Stimulated activated CD8-positive, alpha-beta memory T cell treated with anti-CD3 and anti-CD28 coated beads, Interleukin-15, amount 100 ng/mL, for 24 hours (primary cell): ENCODE results near the gene VEPH1.

Source experiments
- DNase-seq: peaks from one replicate; pipeline ENCODE4 v3.0.0-alpha.2; 2020; ENCODE audit warnings: low read depth

Gene VEPH1

GRCh38 chr3:157301755-157302154, 201.5 kb downstream of the VEPH1 start:
- DNase-seq, result no peak

GRCh38 chr3:157300981-157301663, 202.1 kb downstream of the VEPH1 start:
- DNase-seq, result no peak

- no peak for DNase-seq
These were observed 203.1 kb downstream of the VEPH1 start for GRCh38 chr3:157300094-157300493.

GRCh38 chr3:157297328-157297915, 205.8 kb downstream of the VEPH1 start:
- no peak for DNase-seq

GRCh38 chr3:157294953-157295352, 208.3 kb downstream of the VEPH1 start:
- no peak for DNase-seq

GRCh38 chr3:157294491-157294890, 208.7 kb downstream of the VEPH1 start:
- DNase-seq, result no peak

- DNase-seq, result no peak
These were observed 212.4 kb downstream of the VEPH1 start for GRCh38 chr3:157290766-157291165.

- DNase-seq, result no peak
These were observed 217.2 kb downstream of the VEPH1 start for GRCh38 chr3:157285966-157286365.

GRCh38 chr3:157285141-157285540, 218.1 kb downstream of the VEPH1 start:
- no peak for DNase-seq

- no peak for DNase-seq
These were observed 218.5 kb downstream of the VEPH1 start for GRCh38 chr3:157284688-157285087.

- DNase-seq, result no peak
These were observed 220.7 kb downstream of the VEPH1 start for GRCh38 chr3:157282261-157283191.

GRCh38 chr3:157280786-157281185, 222.4 kb downstream of the VEPH1 start:
- no peak for DNase-seq

GRCh38 chr3:157280354-157280753, 222.9 kb downstream of the VEPH1 start:
- DNase-seq, result no peak

- no peak for DNase-seq
These were observed 224.0 kb downstream of the VEPH1 start for GRCh38 chr3:157279237-157279636.

- no peak for DNase-seq
These were observed 226.4 kb downstream of the VEPH1 start for GRCh38 chr3:157276801-157277200.

GRCh38 chr3:157275832-157276231, 227.4 kb downstream of the VEPH1 start:
- no peak for DNase-seq

- DNase-seq, result no peak
These were observed 228.5 kb downstream of the VEPH1 start for GRCh38 chr3:157274644-157275137.

- no peak for DNase-seq
These were observed 231.8 kb downstream of the VEPH1 start for GRCh38 chr3:157271283-157271882.

GRCh38 chr3:157268026-157268425, 235.2 kb downstream of the VEPH1 start:
- no peak for DNase-seq

- DNase-seq, result no peak
These were observed 237.3 kb downstream of the VEPH1 start for GRCh38 chr3:157265931-157266330.

GRCh38 chr3:157263027-157263426, 240.2 kb downstream of the VEPH1 start:
- no peak for DNase-seq

GRCh38 chr3:157261000-157261399, 242.2 kb downstream of the VEPH1 start:
- DNase-seq, result no peak
